Measurements from ENCODE around the gene PSMA5. TPM values are rescaled to one million over a fixed set of nuclear protein-coding genes. Genes with fewer than 3 reads are reported as not detected.

The PSMA5 gene
- total and polyA plus RNA-seq, 2 of the 13 experiments (the other 11 are each of a cell fraction or from before 2014, with no cell fraction given), result 140 to 169 TPM

GRCh38 chr1:109457819-109458218 is 31.6 kb upstream of the PSMA5 start:
- POLR2A ChIA-PET, result interaction anchor here (1.0 kb wide), 1 partner anchor 32 kb away, joined by 5 read pairs; the partner anchor contains the start of gene PSMA5
- H2AFZ ChIP-seq (ENCODE audit: low read length), result no peak overlapping the region
- H3K4me2 ChIP-seq (ENCODE audit: low read depth, low read length), result peak overlapping the region; percentile 60
- ATAC-seq (no peak; the same call in 2 of the 3 replicates), DNase-seq (ENCODE audit: low spot score) (peak; percentile 23), FAIRE-seq (no peak)
- H3K4me1 ChIP-seq (ENCODE audit: insufficient read depth, low read length), result peaks cover 14% of the 10 kb centered on the region
- no peak overlapping the region for H3K4me3 ChIP-seq (replicated peaks in 1 of 3; ENCODE audit: insufficient read depth in 1 of 3, low read depth in 2 of 3, low read length in 3 of 3)
- CTCF ChIA-PET (ENCODE audit: low intra/inter-chr PET ratio, low total read pairs), result no interaction called here
- H3K9me3 ChIP-seq (ENCODE audit: low read length), result peaks cover 9% of the 10 kb centered on the region; the same call in 1 of the 2 replicates
- H3K36me3 ChIP-seq (replicated peaks in 1 of 2; ENCODE audit: control insufficient read depth in 1 of 2, insufficient read depth in 2 of 2, low read length in 2 of 2), result no peaks in the 10 kb centered on the region
- H3K79me2 ChIP-seq (ENCODE audit: insufficient read depth, low read length), result no peaks in the 10 kb centered on the region
- no peak overlapping the region for H3K27ac ChIP-seq (ENCODE audit: extremely low read length, insufficient read depth, low read length)
- H3K9ac ChIP-seq (ENCODE audit: insufficient read depth, low read depth, low read length), result no peak overlapping the region
- no peaks in the 10 kb centered on the region for H4K20me1 ChIP-seq (ENCODE audit: insufficient read depth, low read length)
- in situ Hi-C loops (cut with HindIII; ENCODE audit: extremely low pct_ligation_motif_present, low pct_unique_long_range_greater_than_20kb), result no loop called here
- 0% methylated on average over 4 of the region's 4 CpGs for WGBS (ENCODE audit: low lambda C conversion rate)
- TF ChIP-seq ZNF615 (CRISPR knock-in tag; IDR thresholded peaks at IDR 0.05; ENCODE audit: borderline replicate concordance) (no peak), RARA (CRISPR knock-in tag; IDR thresholded peaks at IDR 0.05) (peak; percentile 24; the same call in 1 of the 2 replicates), TCF7 (IDR thresholded peaks at IDR 0.05; ENCODE audit: low read depth) (0 out of 2 replicates have a peak, but pooled peaks have one; percentile 9), ZNF296 (CRISPR knock-in tag; conservative IDR thresholded peaks at IDR 0.05) (no peak), NKX3-1 (CRISPR knock-in tag; IDR thresholded peaks at IDR 0.05) (no peak), SOX13 (IDR thresholded peaks at IDR 0.05) (no peak), SOX13 (CRISPR knock-in tag; conservative IDR thresholded peaks at IDR 0.05 in 1 of 2, IDR thresholded peaks at IDR 0.05 in 1 of 2) (peak in 1 of 2 experiments; percentile 77; a peak in 2 of 4 replicates), ZNF644 (CRISPR knock-in tag; IDR thresholded peaks at IDR 0.05; ENCODE audit: low read depth) (peak; percentile 59; the same call in 1 of the 2 replicates), TEAD3 (CRISPR knock-in tag; optimal IDR thresholded peaks at IDR 0.05; ENCODE audit: borderline replicate concordance) (peak; percentile 27), ZNF362 (CRISPR knock-in tag; IDR thresholded peaks at IDR 0.05; ENCODE audit: borderline replicate concordance) (peak; percentile 67; the same call in 1 of the 2 replicates), HNF4A (CRISPR knock-in tag; IDR thresholded peaks at IDR 0.05) (peak; percentile 35; the same call in 1 of the 2 replicates), PBX2 (CRISPR knock-in tag; IDR thresholded peaks at IDR 0.05) (no peak), GFI1 (CRISPR knock-in tag; IDR thresholded peaks at IDR 0.05; ENCODE audit: borderline replicate concordance) (0 out of 2 replicates have a peak, but pooled peaks have one; percentile 48), BCLAF1 (IDR thresholded peaks at IDR 0.05) (no peak), PHF5A (CRISPR knock-in tag; IDR thresholded peaks at IDR 0.05; ENCODE audit: low read depth, unreplicated experiment) (no peak), SOX6 (IDR thresholded peaks at IDR 0.05) (no peak), SOX6 (CRISPR knock-in tag; IDR thresholded peaks at IDR 0.05) (peak; percentile 59), ZNF33A (CRISPR knock-in tag; IDR thresholded peaks at IDR 0.05; ENCODE audit: borderline replicate concordance) (no peak)
- TF ChIP-seq, protein P1, sequence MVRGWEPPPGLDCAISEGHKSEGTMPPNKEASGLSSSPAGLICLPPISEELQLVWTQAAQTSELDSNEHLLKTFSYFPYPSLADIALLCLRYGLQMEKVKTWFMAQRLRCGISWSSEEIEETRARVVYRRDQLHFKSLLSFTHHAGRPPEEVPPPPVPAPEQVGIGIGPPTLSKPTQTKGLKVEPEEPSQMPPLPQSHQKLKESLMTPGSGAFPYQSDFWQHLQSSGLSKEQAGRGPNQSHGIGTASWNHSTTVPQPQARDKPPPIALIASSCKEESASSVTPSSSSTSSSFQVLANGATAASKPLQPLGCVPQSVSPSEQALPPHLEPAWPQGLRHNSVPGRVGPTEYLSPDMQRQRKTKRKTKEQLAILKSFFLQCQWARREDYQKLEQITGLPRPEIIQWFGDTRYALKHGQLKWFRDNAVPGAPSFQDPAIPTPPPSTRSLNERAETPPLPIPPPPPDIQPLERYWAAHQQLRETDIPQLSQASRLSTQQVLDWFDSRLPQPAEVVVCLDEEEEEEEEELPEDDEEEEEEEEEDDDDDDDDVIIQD (CRISPR knock-in tag; IDR thresholded peaks at IDR 0.05; ENCODE audit: low read depth), result no peak
- H3K27me3 ChIP-seq (ENCODE audit: control insufficient read depth in 1 of 2, insufficient read depth in 2 of 2, low read length in 2 of 2), result peaks cover 0 to 6% of the 10 kb centered on the region in 2 experiments; a peak in 1 of 5 replicates
- no TSS peak for BruUV-seq (replicated peaks)
- intact Hi-C loops (cut with micrococcal nuclease; ENCODE audit: unreplicated experiment), result no loop called here
